ENCODE results near the gene NLRP14. TPM values are rescaled to one million over a fixed set of nuclear protein-coding genes. Genes with fewer than 3 reads are reported as not detected.

NLRP14 gene
- total RNA-seq, 1 donor from 2014 or later: 0.57 TPM

GRCh38 chr11:7050191-7050590, 29.9 kb downstream of the NLRP14 start:
- DNase-seq (ENCODE audit: low spot score): no peak

GRCh38 chr11:7056828-7057513, 36.7 kb downstream of the NLRP14 start:
- DNase-seq (ENCODE audit: low spot score): no peak

GRCh38 chr11:7057641-7058040, 37.4 kb downstream of the NLRP14 start:
- DNase-seq (ENCODE audit: low spot score): no peak

GRCh38 chr11:7060868-7061267, 40.6 kb downstream of the NLRP14 start:
- no peak for DNase-seq (ENCODE audit: low spot score)

- no peak for DNase-seq (ENCODE audit: low spot score)
Measured at GRCh38 chr11:7062534-7062933, 42.3 kb downstream of the NLRP14 start.

- no peak for DNase-seq (ENCODE audit: low spot score)
Measured at GRCh38 chr11:7072401-7073028, 52.2 kb downstream of the NLRP14 start.

GRCh38 chr11:7077101-7077500, 56.8 kb downstream of the NLRP14 start:
- no peak for DNase-seq (ENCODE audit: low spot score)

GRCh38 chr11:7079545-7080135, 59.4 kb downstream of the NLRP14 start:
- DNase-seq (ENCODE audit: low spot score): no peak

- no peak for DNase-seq (ENCODE audit: low spot score)
Measured at GRCh38 chr11:7080900-7081299, 60.6 kb downstream of the NLRP14 start.

GRCh38 chr11:7081441-7081840, 61.2 kb downstream of the NLRP14 start:
- no peak for DNase-seq (ENCODE audit: low spot score)

GRCh38 chr11:7088921-7089320, 68.6 kb downstream of the NLRP14 start, which contains the start of gene RBMXL2:
Gene RBMXL2 (plus strand): TSS chr11:7088998. CDS start chr11:7089121, 123 bp downstream.
- DNase-seq (ENCODE audit: low spot score): no peak

GRCh38 chr11:7089328-7090251, 69.3 kb downstream of the NLRP14 start:
- DNase-seq (ENCODE audit: low spot score): no peak

GRCh38 chr11:7098235-7098832, 78.1 kb downstream of the NLRP14 start:
- DNase-seq (ENCODE audit: low spot score): no peak

GRCh38 chr11:7115780-7116179, 95.5 kb downstream of the NLRP14 start:
- no peak for DNase-seq (ENCODE audit: low spot score)

- DNase-seq (ENCODE audit: low spot score): no peak
Measured at GRCh38 chr11:7116370-7116769, 96.1 kb downstream of the NLRP14 start.

Other genes starting within 250 kb of the NLRP14 start
- 1.7 TPM for gene OR2AG2, start 248.5 kb upstream of the NLRP14 start, total RNA-seq
- not detected for gene OR2AG1, start 237.5 kb upstream of the NLRP14 start, total RNA-seq
- 0.68 TPM for gene OR6A2, start 220.8 kb upstream of the NLRP14 start, total RNA-seq
- not detected for gene OR10A5, start 174.8 kb upstream of the NLRP14 start, total RNA-seq
- gene OR10A2, start 157.4 kb upstream of the NLRP14 start, total RNA-seq: not detected
- not detected for gene OR10A4, start 143.9 kb upstream of the NLRP14 start, total RNA-seq
- gene OR2D2, start 128.0 kb upstream of the NLRP14 start, total RNA-seq: 1.0 TPM
- not detected for gene OR2D3, start 99.5 kb upstream of the NLRP14 start, total RNA-seq
- 9.6 TPM for gene ZNF215, start 94.1 kb upstream of the NLRP14 start, total RNA-seq
- gene ZNF214, start 133 bp upstream of the NLRP14 start, total RNA-seq: 4.3 TPM
- gene RBMXL2, start 68.5 kb downstream of the NLRP14 start, total RNA-seq: not detected
- 0.60 TPM for gene SYT9, start 231.4 kb downstream of the NLRP14 start, total RNA-seq